Hematopoietic multipotent progenitor cell treated with erythropoietin and hydrocortisone succinate and interleukin-3 and kit ligand, for 6 days (in vitro differentiated cells): ENCODE results near the gene VAV2.
"Not testable (repeated sequence)": the region's sequence is repeated elsewhere in the genome, so short reads cannot be mapped to it uniquely, and the experiment has no call there.

Experiments used
- DNase-seq: peaks from one replicate; pipeline ENCODE4 v3.0.0-alpha.2; 2015

VAV2 gene

GRCh38 chr9:133995012-133995896 is 3.1 kb upstream of the VAV2 start:
- peak; percentile 33 for DNase-seq

GRCh38 chr9:133994353-133995011 is 2.4 kb upstream of the VAV2 start:
- peak; percentile 83 for DNase-seq

- DNase-seq: no peak
Observed at GRCh38 chr9:133993635-133994253, 1.6 kb upstream of the VAV2 start.

- peak; percentile 80 for DNase-seq
Observed at GRCh38 chr9:133992780-133993634, 883 bp upstream of the VAV2 start.

- DNase-seq: peak; percentile 18
Observed at GRCh38 chr9:133991214-133991921, 756 bp downstream of the VAV2 start.

- peak; percentile 46 for DNase-seq
Observed at GRCh38 chr9:133990366-133991213, 1.5 kb downstream of the VAV2 start.

GRCh38 chr9:133989625-133990365 is 2.3 kb downstream of the VAV2 start:
- DNase-seq: no peak

- not testable (repeated sequence) for DNase-seq
Observed at GRCh38 chr9:133988771-133989170, 3.4 kb downstream of the VAV2 start.

GRCh38 chr9:133987946-133988665 is 4.0 kb downstream of the VAV2 start:
- DNase-seq: no peak

- DNase-seq: no peak
Observed at GRCh38 chr9:133987446-133987788, 4.7 kb downstream of the VAV2 start.

GRCh38 chr9:133986774-133987445 is 5.2 kb downstream of the VAV2 start:
- DNase-seq: no peak

- no peak for DNase-seq
Observed at GRCh38 chr9:133986061-133986460, 6.1 kb downstream of the VAV2 start.

GRCh38 chr9:133982971-133983720 is 9.0 kb downstream of the VAV2 start:
- DNase-seq: no peak

GRCh38 chr9:133981958-133982681 is 10.0 kb downstream of the VAV2 start:
- no peak for DNase-seq

GRCh38 chr9:133981589-133981957 is 10.6 kb downstream of the VAV2 start:
- no peak for DNase-seq

GRCh38 chr9:133980864-133981588 is 11.1 kb downstream of the VAV2 start:
- no peak for DNase-seq
